GOT3 (cell line): Measurements from ENCODE around the gene SURF1.
A peak's percentile ranks its signal among the peaks of the same experiment; 100 is the strongest.
"Not testable (repeated sequence)": the region's sequence is repeated elsewhere in the genome, so short reads cannot be mapped to it uniquely, and the experiment has no call there.

ENCODE experiments used
- DNase-seq: peaks from one replicate; lab custom pipeline; 2025; ENCODE audit warnings: mixed read lengths; lab: John Stamatoyannopoulos, UW

SURF1 gene

GRCh38 chr9:133383438-133383837 lies 27.2 kb upstream of the SURF1 start:
- DNase-seq = no peak

GRCh38 chr9:133382507-133383141 lies 26.3 kb upstream of the SURF1 start:
- no peak for DNase-seq

- no peak for DNase-seq
These were observed 24.4 kb upstream of the SURF1 start for GRCh38 chr9:133380734-133381133.

GRCh38 chr9:133379153-133380086 lies 23.1 kb upstream of the SURF1 start:
- no peak for DNase-seq

GRCh38 chr9:133378408-133378962 lies 22.2 kb upstream of the SURF1 start:
- DNase-seq = no peak

GRCh38 chr9:133377721-133378216 lies 21.5 kb upstream of the SURF1 start:
- peak; percentile 30 for DNase-seq

GRCh38 chr9:133377280-133377679 lies 21.0 kb upstream of the SURF1 start:
- not testable (repeated sequence) for DNase-seq

- DNase-seq = peak; percentile 82
These were observed 19.7 kb upstream of the SURF1 start, which contains the start of the genes STKLD1 and SURF4 for GRCh38 chr9:133375724-133376654. STKLD1 (plus strand) TSS chr9:133376366; CDS start chr9:133376474, 108 bp downstream. SURF4 (minus strand) TSS chr9:133376060; CDS start chr9:133375969, 91 bp downstream.

- no peak for DNase-seq
These were observed 18.9 kb upstream of the SURF1 start for GRCh38 chr9:133375116-133375723.

- no peak for DNase-seq
These were observed 18.4 kb upstream of the SURF1 start for GRCh38 chr9:133374612-133375115.

GRCh38 chr9:133372144-133372543 lies 15.9 kb upstream of the SURF1 start:
- DNase-seq = no peak

GRCh38 chr9:133371261-133371711 lies 15.0 kb upstream of the SURF1 start:
- no peak for DNase-seq

GRCh38 chr9:133370685-133371084 lies 14.4 kb upstream of the SURF1 start:
- DNase-seq = no peak

GRCh38 chr9:133369933-133370332 lies 13.6 kb upstream of the SURF1 start:
- no peak for DNase-seq

GRCh38 chr9:133369422-133369821 lies 13.1 kb upstream of the SURF1 start:
- DNase-seq = no peak

- DNase-seq = no peak
These were observed 12.1 kb upstream of the SURF1 start for GRCh38 chr9:133368249-133368881.

GRCh38 chr9:133367778-133368177 lies 11.5 kb upstream of the SURF1 start:
- DNase-seq = no peak

- DNase-seq = no peak
These were observed 10.9 kb upstream of the SURF1 start for GRCh38 chr9:133367221-133367620.

- DNase-seq = no peak
These were observed 10.1 kb upstream of the SURF1 start for GRCh38 chr9:133366435-133366834.
